GM10266 (cell line): ENCODE data around the gene KCNN1.

Experiments
- DNase-seq: peaks from one replicate; pipeline ENCODE4 v3.0.0; 2012; ENCODE audit errors: extremely low spot score
- TF ChIP-seq, protein P1 (sequence below): IDR thresholded peaks from 2 replicates; pipeline ENCODE4 v1.5.1; 2012; ENCODE audit warnings: mild to moderate bottlenecking, low read depth; ENCODE audit not compliant: control insufficient read depth, insufficient read depth; ENCODE audit errors: missing control alignments

Gene KCNN1

GRCh38 chr19:17932485-17933338, 34.2 kb upstream of the KCNN1 start, which contains the start of gene CCDC124:
TSS of gene CCDC124 (plus strand) at chr19:17933015. CDS start at chr19:17936421, 3,406 bp downstream.
- TF ChIP-seq, protein P1, sequence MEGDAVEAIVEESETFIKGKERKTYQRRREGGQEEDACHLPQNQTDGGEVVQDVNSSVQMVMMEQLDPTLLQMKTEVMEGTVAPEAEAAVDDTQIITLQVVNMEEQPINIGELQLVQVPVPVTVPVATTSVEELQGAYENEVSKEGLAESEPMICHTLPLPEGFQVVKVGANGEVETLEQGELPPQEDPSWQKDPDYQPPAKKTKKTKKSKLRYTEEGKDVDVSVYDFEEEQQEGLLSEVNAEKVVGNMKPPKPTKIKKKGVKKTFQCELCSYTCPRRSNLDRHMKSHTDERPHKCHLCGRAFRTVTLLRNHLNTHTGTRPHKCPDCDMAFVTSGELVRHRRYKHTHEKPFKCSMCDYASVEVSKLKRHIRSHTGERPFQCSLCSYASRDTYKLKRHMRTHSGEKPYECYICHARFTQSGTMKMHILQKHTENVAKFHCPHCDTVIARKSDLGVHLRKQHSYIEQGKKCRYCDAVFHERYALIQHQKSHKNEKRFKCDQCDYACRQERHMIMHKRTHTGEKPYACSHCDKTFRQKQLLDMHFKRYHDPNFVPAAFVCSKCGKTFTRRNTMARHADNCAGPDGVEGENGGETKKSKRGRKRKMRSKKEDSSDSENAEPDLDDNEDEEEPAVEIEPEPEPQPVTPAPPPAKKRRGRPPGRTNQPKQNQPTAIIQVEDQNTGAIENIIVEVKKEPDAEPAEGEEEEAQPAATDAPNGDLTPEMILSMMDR = peak; percentile 99
- peak; percentile 93 for DNase-seq

- no peak for DNase-seq
- TF ChIP-seq, protein P1 = no peak
Observed at GRCh38 chr19:17933414-17934129, 33.3 kb upstream of the KCNN1 start.

DNA sequence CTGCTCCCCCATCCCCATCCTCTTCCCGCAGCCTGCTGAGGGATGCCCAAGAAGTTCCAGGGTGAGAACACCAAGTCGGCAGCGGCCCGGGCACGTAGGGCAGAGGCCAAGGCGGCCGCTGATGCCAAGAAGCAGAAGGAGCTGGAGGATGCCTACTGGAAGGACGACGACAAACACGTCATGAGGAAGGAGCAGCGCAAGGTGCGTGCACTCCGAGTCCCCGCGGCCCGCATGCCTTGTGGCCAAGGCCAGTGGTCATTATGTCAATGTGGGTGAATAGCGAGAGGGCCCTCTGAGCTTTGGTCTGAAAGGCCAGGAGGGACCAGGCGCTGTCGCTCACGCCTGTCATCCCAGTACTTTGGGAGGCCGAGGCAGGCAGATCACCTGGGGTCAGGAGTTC, 30.5 kb upstream of the KCNN1 start:
- TF ChIP-seq, protein P1 = no peak
- DNase-seq = no peak

GRCh38 chr19:17937371-17937900, 29.5 kb upstream of the KCNN1 start:
- TF ChIP-seq, protein P1 = no peak
- DNase-seq = no peak

DNA sequence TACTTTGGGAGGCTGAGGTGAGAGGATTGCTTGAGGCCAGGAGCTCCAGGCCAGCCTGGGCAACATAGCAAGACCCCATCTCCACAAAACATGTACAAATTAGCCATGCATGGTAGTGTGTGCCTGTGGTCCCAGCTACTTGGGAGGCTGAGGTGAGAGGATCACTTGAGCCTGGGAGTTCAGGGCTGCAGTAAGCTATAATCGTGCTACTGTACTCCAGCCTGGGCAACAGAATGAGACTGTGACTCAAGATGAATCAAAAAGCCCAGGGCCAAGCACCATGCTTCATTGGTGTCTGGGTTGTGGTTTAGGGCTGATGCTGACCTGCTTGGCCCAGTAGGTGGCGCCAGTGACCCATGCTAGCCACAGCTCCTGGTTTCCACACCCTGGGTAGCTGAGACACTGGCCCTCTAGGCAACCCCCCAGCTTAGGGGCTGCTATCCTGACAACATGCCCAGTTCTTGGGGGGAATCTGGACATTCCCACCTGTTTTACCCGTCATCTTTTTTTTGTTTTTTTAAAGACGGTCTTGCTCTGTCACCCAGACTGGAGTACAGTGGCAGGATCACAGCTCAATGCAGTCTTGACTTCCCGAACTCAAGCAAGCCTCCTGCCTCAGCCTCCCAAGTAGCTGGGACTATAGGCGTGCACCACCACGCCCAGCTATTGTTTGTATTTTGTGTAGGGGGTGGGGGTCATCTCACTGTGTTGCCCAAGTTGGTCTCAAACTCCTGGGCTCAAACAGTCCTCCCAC, 28.6 kb upstream of the KCNN1 start:
- peak; percentile 92 for DNase-seq
- TF ChIP-seq, protein P1 = peak; percentile 97

DNA sequence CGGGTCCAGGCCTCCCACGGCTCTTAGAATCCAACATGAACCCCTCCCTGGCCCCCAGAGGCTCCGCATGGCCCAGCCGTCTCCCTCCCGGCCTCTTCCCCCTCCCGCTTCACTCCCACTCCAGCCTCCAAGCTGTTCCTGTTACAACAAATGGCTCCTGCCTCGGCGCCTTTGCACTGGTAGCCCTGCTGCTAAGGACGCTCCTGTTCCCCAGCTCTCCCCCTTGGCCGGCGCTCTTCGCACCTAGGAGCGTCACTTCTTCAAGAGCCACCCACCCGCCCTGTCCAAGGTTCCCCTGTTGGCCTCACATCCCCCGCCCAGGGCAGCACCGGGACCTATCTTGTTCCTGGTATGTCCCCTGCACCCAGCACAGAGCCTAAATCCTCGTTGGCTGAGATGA, 24.7 kb upstream of the KCNN1 start:
- TF ChIP-seq, protein P1 = no peak
- DNase-seq = no peak
